RKO (cell line): ENCODE data around the gene CCP110.
"Not testable (repeated sequence)": the region's sequence is repeated elsewhere in the genome, so short reads cannot be mapped to it uniquely, and the experiment has no call there.

ENCODE experiments used
- DNase-seq: peaks from one replicate; pipeline ENCODE4 v3.0.0-alpha.2; 2016; ENCODE audit warnings: low spot score

CCP110 gene

GRCh38 chr16:19507867-19508266 lies 15.9 kb upstream of the CCP110 start:
- no peak for DNase-seq

DNA sequence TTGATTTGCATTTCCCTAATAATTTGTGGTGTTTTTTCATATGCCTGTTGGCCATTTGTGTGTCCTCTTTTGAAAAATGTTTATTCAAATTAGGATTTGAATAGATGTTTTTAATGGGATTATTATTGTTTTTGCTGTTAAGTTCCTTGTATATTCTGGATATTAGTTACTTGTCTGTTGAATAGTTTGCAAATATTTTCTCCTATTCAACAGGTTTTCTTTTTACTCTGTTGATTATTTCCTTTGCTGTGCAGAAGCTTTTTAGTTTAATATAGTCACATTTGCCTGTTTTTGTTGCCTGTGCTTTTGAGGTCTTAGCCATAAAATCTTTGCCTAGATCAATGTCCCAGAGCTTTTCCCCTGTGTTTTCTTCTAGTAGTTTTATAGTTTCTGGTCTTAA lies 11.4 kb upstream of the CCP110 start:
- no peak for DNase-seq

DNA sequence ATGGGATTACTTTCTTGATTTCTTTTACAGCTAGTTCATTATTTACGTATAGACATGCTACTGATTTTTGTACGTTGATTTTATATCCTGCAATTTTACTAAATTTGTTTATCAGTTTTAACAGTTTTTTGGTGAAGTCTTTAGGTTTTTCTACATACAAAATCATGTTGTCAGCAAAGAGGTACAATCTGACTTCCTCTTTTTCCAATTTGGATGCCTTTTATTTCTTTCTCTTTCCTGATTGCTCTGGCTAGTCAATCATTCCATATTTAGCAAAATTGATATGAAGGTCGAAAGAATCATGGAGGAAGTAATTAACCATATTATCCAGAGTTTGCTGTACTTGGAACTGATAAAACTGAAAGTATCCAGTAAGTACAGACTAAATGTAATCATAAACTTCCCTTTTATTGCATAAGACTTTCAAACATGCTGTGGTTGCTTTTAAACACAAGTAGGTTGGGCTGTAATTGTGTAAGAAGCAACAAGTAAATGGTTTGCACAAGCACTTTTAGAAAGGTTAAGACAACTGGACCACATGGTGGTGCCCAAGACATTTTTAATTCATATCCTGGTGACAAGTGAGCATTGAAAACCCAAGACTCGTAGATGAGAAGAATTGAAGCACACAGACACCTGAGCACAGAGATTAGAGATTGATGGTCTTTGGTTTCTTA lies 10.2 kb upstream of the CCP110 start:
- DNase-seq, result no peak

DNA sequence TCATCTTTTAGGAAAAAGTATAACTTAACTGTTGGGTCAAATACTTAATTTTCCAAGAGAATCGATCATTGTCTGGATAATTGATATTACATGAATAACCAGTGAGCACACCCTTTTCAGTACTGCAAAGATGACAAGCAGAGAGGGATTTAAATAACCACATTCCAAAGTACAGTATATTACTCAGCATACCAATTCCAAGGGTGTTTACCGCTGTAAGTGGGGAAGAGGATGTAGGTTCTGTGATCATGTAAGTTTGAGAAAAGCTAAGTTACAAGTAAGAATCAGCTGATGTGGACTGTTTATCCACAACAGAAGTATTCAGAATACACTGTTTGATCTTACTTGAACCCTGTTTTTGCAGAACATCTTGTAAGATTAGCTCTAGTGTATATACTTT lies 8.0 kb upstream of the CCP110 start:
- no peak for DNase-seq

DNA sequence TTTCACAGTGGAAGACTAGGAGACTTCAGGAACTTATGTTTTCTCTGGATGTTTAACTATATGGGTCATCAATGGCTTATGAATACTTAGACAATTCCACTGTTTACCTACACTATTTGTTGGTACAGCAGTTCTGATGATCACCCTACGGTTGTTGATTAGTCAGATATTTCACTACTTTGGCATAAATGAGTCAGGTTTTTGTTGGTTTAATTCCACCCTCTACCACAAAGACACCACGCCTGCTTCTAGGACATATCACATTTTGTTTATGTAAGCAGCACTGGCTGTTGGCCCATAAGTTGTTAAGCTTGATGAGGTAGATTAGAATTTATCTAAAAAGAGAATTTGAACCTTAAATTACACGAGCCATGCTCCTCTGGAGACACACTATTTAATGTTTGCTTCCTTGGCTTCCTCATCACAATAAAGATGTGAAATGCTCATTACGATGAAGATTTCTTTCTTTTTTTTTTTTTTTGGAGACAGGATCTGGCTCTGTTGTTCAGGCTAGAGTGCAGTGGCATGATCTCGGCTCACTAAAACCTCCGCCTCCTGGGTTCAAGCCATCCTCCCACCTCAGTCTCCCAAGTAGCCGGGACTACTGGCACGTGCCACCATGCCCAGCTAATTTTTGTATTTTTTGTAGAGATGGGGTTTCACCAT lies 6.2 kb upstream of the CCP110 start:
- peak; percentile 67 for DNase-seq

DNA sequence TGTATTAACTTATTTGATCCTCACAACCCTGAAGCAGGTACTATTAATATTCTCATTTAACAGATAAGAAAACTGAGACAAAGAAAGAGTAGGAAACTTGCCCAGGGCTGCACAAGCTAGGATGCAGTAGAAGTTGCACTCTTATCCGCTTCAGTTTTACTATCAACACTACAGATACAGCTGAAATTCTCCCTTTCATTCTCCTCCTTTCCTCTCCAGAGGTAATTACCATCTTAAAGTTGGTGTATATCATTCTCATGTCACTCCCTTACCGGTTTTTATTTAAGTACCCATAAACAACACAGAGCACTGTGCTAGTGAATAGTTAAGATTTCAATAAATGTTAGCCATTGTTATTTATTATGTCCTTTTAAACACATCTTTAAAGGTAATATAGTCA lies 5.4 kb upstream of the CCP110 start:
- DNase-seq, result no peak

DNA sequence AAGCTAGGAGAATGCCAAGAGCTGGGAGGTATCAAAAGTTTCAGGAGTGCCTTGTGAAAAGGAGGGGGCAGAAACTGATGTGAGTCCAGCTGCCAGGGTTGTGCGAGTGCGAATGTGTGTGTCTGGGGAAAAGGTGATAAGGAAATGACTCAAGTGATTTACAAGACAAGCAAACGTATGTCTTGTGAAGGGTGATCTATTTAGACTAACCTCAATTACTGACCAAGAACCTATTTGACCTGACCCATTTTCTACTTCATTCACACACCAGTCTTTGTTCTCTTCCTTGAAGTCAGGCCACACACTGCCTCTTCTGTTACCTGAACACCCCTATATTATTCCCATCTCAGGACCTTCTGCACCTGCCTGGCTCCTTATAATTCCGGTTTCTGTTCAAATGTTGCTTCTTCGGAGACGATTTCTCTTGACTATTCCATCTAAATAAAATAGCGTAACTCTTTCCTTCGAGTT lies 2.8 kb upstream of the CCP110 start:
- peak; percentile 79 for DNase-seq

- peak; percentile 88 for DNase-seq
These were observed 2.0 kb upstream of the CCP110 start, which contains the start of gene GDE1 for GRCh38 chr16:19521471-19522396. TSS of gene GDE1 (minus strand) at chr16:19522098. CDS start at chr16:19521964, 134 bp downstream.

DNA sequence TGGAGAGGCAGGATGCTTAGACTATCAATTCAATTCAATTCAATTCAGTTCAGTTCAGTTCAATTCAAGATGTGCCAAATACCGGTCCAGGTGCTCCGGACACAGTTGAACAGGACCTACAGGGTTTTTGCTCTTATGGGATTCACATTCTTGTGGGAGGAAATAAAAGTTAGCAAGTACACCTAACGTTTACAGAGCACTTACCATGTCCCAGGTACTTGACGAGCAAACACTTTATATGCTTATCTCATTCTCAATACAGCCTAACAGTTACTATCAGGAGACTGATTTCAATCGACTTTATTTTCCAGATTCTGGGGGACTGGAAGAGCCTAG lies 1.4 kb upstream of the CCP110 start:
- DNase-seq, result no peak

DNA sequence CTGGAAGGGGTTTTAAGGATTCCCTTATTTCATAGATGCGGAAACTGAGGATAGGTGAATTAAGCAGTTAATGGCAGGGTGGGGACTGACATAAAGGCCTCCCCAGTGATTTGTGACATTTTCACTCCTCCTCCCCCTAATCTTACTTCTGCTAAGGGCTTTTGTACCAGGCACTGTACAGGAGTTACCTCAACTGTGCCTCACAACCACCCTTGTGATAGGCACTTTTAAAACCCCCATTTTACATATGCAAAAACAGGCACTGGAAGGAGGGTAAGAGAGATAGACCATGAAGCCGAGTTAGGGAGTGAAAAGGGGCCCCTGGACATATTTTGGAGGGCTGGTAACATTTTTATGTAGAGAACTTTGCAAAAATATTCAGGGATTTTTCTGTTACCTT lies 982 bp upstream of the CCP110 start:
- DNase-seq, result no peak

DNA sequence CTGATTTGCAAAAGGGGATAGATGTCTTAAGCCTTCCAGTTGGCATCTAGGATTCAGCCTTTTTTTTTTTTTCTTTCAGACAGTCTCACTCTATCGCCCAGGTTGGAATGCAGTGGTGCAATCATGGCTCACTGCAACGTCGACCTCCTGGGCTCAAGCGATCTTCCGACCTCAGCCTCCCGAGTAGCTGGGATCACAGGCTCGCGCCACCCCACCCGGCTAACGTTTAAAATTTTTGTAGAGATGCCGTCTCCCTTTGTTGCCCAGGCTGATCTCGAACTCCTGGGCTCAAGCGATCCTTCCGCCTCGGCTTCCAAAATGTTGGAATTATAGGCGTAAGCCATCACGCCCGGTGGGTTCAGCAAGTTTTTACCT lies 571 bp upstream of the CCP110 start:
- DNase-seq, result no peak

GRCh38 chr16:19524356-19524615 lies 544 bp downstream of the CCP110 start:
- DNase-seq, result no peak

DNA sequence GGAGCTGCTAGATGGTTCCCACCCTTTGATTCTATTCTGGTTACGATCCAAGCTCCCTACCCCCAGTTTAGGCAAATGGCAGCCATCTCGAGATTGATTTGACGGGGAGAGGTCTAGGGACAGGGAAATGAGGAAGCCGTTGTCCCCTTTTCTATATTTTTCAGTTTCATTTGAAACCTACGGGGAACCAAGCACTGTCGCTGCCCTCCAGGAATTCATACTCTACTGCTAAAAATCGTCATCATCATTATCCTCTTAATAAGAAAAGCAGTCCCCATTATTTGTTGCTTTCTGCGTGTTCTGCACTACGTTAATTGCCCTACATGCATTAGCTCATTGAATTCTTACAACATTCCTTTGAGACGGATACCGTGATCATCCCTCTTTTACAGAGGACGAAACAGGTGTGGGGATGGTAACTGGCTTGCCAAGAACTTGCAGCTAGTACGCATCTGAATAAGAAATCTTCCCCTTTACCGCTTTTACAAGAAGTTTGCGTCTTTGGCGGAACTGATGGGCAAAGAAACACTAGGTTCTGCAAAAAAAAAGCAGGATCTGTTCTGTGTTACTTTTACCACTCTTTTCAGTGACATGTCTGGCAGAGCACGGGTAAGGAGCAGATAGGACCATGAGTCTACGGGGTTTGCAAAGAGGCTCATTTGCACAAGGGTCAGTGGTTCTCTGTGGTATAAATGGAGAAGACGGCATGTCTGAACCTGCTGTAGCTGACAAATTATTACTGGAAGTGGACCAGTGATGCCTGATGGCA lies 1.1 kb downstream of the CCP110 start:
- peak; percentile 51 for DNase-seq

DNA sequence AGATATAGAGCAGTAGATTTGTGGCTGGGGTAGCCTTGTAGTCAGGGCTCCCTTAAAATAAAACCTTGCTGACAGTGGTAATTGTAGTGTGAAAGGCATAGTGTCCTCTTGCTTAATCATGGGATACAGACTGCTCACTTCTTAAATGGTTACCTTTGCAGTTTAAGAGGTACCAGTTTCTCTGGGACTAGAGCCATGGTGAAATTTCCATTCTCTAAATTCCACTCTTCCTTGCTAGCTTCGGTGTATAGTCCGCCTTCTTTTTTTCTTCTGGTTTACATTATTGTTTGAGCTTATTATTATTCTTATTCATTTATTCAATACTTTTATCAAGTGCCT lies 1.6 kb downstream of the CCP110 start:
- no peak for DNase-seq

DNA sequence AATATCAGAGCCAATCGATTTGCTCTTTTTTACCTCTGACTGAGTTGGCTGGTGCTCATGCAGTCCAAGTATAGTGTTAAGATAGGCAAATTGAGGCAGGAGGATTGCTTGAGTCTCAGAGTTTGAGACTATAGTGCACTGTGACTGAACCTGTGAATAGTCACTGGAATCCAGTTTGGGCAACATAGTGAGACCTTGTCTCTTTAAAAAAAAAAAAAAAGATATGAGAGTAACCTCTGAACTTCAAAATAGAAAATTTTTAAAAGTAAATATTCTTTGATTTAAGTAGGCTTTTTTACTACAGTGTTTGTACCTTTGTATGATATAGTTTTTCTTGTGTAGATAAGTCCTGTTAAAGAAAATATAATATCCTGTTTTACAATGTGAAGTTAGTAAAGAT lies 3.4 kb downstream of the CCP110 start:
- DNase-seq, result no peak

GRCh38 chr16:19528666-19529065 lies 4.9 kb downstream of the CCP110 start:
- DNase-seq, result no peak

- DNase-seq, result no peak
These were observed 8.9 kb downstream of the CCP110 start for GRCh38 chr16:19532601-19533000.

DNA sequence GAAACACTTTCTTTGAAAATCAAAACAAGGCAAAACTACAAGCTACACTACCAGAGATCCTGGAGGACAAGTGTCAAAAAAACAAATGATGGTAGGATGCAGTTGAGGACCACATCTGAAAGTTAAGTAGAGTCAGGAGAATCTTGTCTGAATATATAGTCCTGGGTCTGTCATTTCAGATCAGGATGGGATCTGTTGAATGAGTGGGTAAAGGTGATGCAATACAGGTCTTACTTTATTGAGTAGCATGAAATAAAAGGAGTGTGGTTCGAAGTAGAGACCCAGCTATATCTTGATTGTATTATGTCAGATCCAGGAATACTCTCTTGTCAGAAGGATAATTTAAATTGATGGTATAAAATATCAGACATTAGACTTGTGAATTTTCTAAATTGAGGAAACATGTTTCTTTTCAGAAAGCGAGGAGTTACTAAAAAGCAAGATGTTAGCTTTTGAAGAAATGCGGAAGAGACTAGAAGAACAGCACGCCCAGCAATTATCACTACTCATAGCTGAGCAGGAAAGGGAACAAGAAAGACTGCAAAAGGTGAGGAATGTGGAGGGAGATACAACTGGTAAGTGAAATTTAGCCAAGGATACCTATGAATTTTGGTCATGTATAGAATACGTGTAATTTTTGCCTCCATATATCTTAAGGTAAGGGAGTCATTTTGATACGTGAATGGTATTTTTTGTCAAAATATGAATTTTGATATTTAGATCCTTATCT lies 16.7 kb downstream of the CCP110 start:
- DNase-seq, result no peak

GRCh38 chr16:19542138-19542821 lies 18.5 kb downstream of the CCP110 start:
- DNase-seq, result no peak

DNA sequence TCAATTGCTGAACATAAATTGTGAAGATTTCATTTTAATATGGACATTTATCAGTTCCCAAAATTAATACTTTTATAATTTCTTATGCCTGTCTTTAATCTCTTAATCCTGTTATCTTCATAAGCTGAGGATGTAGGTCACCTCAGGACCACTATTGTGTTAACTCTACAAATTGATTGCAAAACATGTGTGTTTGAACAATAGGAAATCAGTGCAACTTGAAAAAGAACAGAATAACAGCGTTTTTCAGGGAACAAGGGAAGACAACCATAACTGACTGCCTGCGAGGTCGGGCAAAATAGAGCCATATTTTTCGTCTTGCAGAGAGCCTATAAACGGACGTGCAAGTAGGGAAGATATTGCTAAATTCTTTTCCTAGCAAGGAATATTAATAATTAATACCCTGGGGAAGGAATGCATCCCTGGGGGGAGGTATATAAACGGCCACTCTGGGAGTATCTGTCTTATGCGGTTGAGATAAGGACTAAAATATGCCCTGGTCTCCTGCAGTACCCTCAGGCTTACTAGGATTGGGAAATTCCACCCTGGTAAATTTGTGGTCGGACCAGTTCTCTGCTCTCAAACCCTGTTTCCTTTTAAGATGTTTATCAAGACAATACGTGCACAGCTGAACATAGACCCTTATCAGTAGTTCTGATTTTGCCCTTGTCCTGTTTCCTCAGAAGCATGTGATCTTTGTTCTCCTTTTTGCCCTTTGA lies 19.7 kb downstream of the CCP110 start:
- not testable (repeated sequence) for DNase-seq

GRCh38 chr16:19548144-19548543 lies 24.4 kb downstream of the CCP110 start:
- DNase-seq, result no peak
